Activated T-cell treated with anti-CD3 and anti-CD28 coated beads for 48 hours (primary cell): ENCODE measurements around the gene ERMAP.
"Not testable (repeated sequence)": the region's sequence is repeated elsewhere in the genome, so short reads cannot be mapped to it uniquely, and the experiment has no call there.

Experiments used
- DNase-seq: peaks from one replicate; pipeline ENCODE4 v3.0.0-alpha.2; 2020; ENCODE audit warnings: low read depth

The ERMAP gene

GRCh38 chr1:42845193-42845592 lies 28.3 kb downstream of the ERMAP start:
- DNase-seq, result no peak

GRCh38 chr1:42845866-42846256 lies 28.9 kb downstream of the ERMAP start:
- DNase-seq, result no peak

- peak; percentile 81 for DNase-seq
These were observed 29.6 kb downstream of the ERMAP start, which contains the start of gene ZNF691 for GRCh38 chr1:42846257-42847110. ZNF691 (plus strand) TSS chr1:42846613; CDS start chr1:42849659, 3,046 bp downstream.

GRCh38 chr1:42847111-42847595 lies 30.2 kb downstream of the ERMAP start:
- no peak for DNase-seq

- DNase-seq, result no peak
These were observed 31.0 kb downstream of the ERMAP start for GRCh38 chr1:42847721-42848460.

- DNase-seq, result no peak
These were observed 32.1 kb downstream of the ERMAP start for GRCh38 chr1:42848823-42849537.

GRCh38 chr1:42849944-42850343 lies 33.0 kb downstream of the ERMAP start:
- DNase-seq, result no peak

GRCh38 chr1:42851420-42851819 lies 34.5 kb downstream of the ERMAP start:
- no peak for DNase-seq

GRCh38 chr1:42851960-42852607 lies 35.2 kb downstream of the ERMAP start:
- DNase-seq, result no peak

- DNase-seq, result no peak
These were observed 35.7 kb downstream of the ERMAP start for GRCh38 chr1:42852608-42852980.

- DNase-seq, result no peak
These were observed 36.4 kb downstream of the ERMAP start for GRCh38 chr1:42853116-42853884.

- DNase-seq, result not testable (repeated sequence)
These were observed 39.6 kb downstream of the ERMAP start for GRCh38 chr1:42856554-42856953.

GRCh38 chr1:42859366-42859765 lies 42.4 kb downstream of the ERMAP start:
- DNase-seq, result not testable (repeated sequence)

- no peak for DNase-seq
These were observed 43.6 kb downstream of the ERMAP start for GRCh38 chr1:42860339-42861013.

- DNase-seq, result no peak
These were observed 44.1 kb downstream of the ERMAP start for GRCh38 chr1:42861014-42861399.

GRCh38 chr1:42866549-42866948 lies 49.6 kb downstream of the ERMAP start:
- no peak for DNase-seq

- DNase-seq, result not testable (repeated sequence)
These were observed 51.5 kb downstream of the ERMAP start for GRCh38 chr1:42868466-42868865.

GRCh38 chr1:42869254-42869653 lies 52.3 kb downstream of the ERMAP start:
- DNase-seq, result not testable (repeated sequence)

GRCh38 chr1:42869751-42870150 lies 52.8 kb downstream of the ERMAP start:
- DNase-seq, result not testable (repeated sequence)

GRCh38 chr1:42873108-42873507 lies 56.2 kb downstream of the ERMAP start:
- DNase-seq, result not testable (repeated sequence)
